ENCODE measurements around the gene TMCC1.
A peak's percentile ranks its signal among the peaks of the same experiment; 100 is the strongest.

TMCC1 gene

DNA sequence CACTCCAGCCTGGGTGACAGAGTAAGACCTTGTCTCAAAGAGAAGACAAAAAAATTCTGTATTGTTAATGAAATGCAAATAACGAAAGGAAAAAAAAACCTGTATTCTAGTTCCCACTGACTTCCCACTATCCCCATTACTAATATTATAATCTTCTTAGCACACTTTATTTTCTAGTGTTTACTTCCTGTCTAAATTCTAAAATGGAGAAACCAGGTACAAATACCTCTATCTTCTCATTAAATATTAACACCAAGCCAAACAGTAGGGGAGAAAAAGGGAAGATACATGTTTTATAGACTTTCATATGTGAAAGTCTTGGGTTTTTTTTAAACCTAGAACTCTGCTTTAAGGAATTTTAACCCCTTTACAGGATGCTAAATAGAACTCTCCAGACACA lies 231.7 kb downstream of the TMCC1 start:
- TF ChIP-seq, protein P1, sequence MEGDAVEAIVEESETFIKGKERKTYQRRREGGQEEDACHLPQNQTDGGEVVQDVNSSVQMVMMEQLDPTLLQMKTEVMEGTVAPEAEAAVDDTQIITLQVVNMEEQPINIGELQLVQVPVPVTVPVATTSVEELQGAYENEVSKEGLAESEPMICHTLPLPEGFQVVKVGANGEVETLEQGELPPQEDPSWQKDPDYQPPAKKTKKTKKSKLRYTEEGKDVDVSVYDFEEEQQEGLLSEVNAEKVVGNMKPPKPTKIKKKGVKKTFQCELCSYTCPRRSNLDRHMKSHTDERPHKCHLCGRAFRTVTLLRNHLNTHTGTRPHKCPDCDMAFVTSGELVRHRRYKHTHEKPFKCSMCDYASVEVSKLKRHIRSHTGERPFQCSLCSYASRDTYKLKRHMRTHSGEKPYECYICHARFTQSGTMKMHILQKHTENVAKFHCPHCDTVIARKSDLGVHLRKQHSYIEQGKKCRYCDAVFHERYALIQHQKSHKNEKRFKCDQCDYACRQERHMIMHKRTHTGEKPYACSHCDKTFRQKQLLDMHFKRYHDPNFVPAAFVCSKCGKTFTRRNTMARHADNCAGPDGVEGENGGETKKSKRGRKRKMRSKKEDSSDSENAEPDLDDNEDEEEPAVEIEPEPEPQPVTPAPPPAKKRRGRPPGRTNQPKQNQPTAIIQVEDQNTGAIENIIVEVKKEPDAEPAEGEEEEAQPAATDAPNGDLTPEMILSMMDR (conservative IDR thresholded peaks at IDR 0.05; ENCODE audit: low read length): no peak
- TF ChIP-seq EZH2phosphoT487 (IDR thresholded peaks at IDR 0.05; ENCODE audit: borderline replicate concordance): no peak
- H3K9ac ChIP-seq (ENCODE audit: low read depth, low read length, poor library complexity, severe bottlenecking): no peak overlapping the region
- no peak overlapping the region for H3K4me3 ChIP-seq (ENCODE audit: low read length, poor library complexity, severe bottlenecking)
- H3K9me3 ChIP-seq (ENCODE audit: insufficient read depth, low read depth, low read length): no peaks in the 10 kb centered on the region
- no peaks in the 10 kb centered on the region for H3K79me2 ChIP-seq (ENCODE audit: insufficient read depth, low read length)
- no peaks in the 10 kb centered on the region for H3K36me3 ChIP-seq (ENCODE audit: insufficient read depth, low read length)
- H3K4me1 ChIP-seq (ENCODE audit: insufficient read depth, low read length, poor library complexity, severe bottlenecking): peaks cover 19% of the 10 kb centered on the region
- H3F3A ChIP-seq (ENCODE audit: low read depth): no peaks in the 10 kb centered on the region
- H4K20me1 ChIP-seq (ENCODE audit: insufficient read depth, low read length, poor library complexity, severe bottlenecking): no peaks in the 10 kb centered on the region
- no peak overlapping the region for H2AFZ ChIP-seq (ENCODE audit: low read length)
- no peaks in the 10 kb centered on the region for H3K27me3 ChIP-seq (ENCODE audit: insufficient read depth, low read length, poor library complexity, severe bottlenecking)
- no peaks in the 10 kb centered on the region for H3K9me2 ChIP-seq (replicated peaks; ENCODE audit: low read depth, low read length)
- no peak overlapping the region for H3K4me2 ChIP-seq (ENCODE audit: low read depth, low read length, poor library complexity, severe bottlenecking)

- H3K4me3 ChIP-seq (ENCODE audit: low read length, poor library complexity, severe bottlenecking): peak overlapping the region; percentile 24
Measured at GRCh38 chr3:129658110-129658843, 235.2 kb downstream of the TMCC1 start.

GRCh38 chr3:129657261-129658046 lies 236.1 kb downstream of the TMCC1 start:
- Histone ChIP-seq H3F3A (ENCODE audit: low read depth) (no peaks in the 10 kb centered on the region), H3K9me3 (ENCODE audit: insufficient read depth, low read depth, low read length) (no peaks in the 10 kb centered on the region), H3K79me2 (ENCODE audit: insufficient read depth, low read length) (no peaks in the 10 kb centered on the region), H3K4me2 (ENCODE audit: low read depth, low read length, poor library complexity, severe bottlenecking) (peak overlapping the region; percentile 48), H3K4me1 (ENCODE audit: insufficient read depth, low read length, poor library complexity, severe bottlenecking) (peaks cover 25% of the 10 kb centered on the region), H3K36me3 (ENCODE audit: insufficient read depth, low read length) (peaks cover 10% of the 10 kb centered on the region; the same call in 1 of the 2 replicates), H3K4me3 (ENCODE audit: low read length, poor library complexity, severe bottlenecking) (peak overlapping the region; percentile 24), H3K9me2 (replicated peaks; ENCODE audit: low read depth, low read length) (no peaks in the 10 kb centered on the region), H2AFZ (ENCODE audit: low read length) (peak overlapping the region; percentile 37; the same call in 1 of the 2 replicates), H4K20me1 (ENCODE audit: insufficient read depth, low read length, poor library complexity, severe bottlenecking) (no peaks in the 10 kb centered on the region), H3K27me3 (ENCODE audit: insufficient read depth, low read length, poor library complexity, severe bottlenecking) (no peaks in the 10 kb centered on the region), H3K9ac (ENCODE audit: low read depth, low read length, poor library complexity, severe bottlenecking) (peak overlapping the region; percentile 8)
- TF ChIP-seq, protein P1 (conservative IDR thresholded peaks at IDR 0.05; ENCODE audit: low read length): no peak
- TF ChIP-seq EZH2phosphoT487 (IDR thresholded peaks at IDR 0.05; ENCODE audit: borderline replicate concordance): no peak

More at GRCh38 chr3:129658110-129658843, 235.2 kb downstream of the TMCC1 start:
- peak overlapping the region; percentile 48 for H3K4me2 ChIP-seq (ENCODE audit: low read depth, low read length, poor library complexity, severe bottlenecking)
- no peaks in the 10 kb centered on the region for H4K20me1 ChIP-seq (ENCODE audit: insufficient read depth, low read length, poor library complexity, severe bottlenecking)
- no peaks in the 10 kb centered on the region for H3F3A ChIP-seq (ENCODE audit: low read depth)
- H3K9me3 ChIP-seq (ENCODE audit: insufficient read depth, low read depth, low read length): no peaks in the 10 kb centered on the region
- H2AFZ ChIP-seq (ENCODE audit: low read length): peak overlapping the region; percentile 37; the same call in 1 of the 2 replicates
- no peak for TF ChIP-seq EZH2phosphoT487 (IDR thresholded peaks at IDR 0.05; ENCODE audit: borderline replicate concordance)
- TF ChIP-seq, protein P1 (conservative IDR thresholded peaks at IDR 0.05; ENCODE audit: low read length): no peak
- peaks cover 25% of the 10 kb centered on the region for H3K4me1 ChIP-seq (ENCODE audit: insufficient read depth, low read length, poor library complexity, severe bottlenecking)
- peak overlapping the region; percentile 8 for H3K9ac ChIP-seq (ENCODE audit: low read depth, low read length, poor library complexity, severe bottlenecking)
- no peaks in the 10 kb centered on the region for H3K9me2 ChIP-seq (replicated peaks; ENCODE audit: low read depth, low read length)
- no peaks in the 10 kb centered on the region for H3K79me2 ChIP-seq (ENCODE audit: insufficient read depth, low read length)
- H3K27me3 ChIP-seq (ENCODE audit: insufficient read depth, low read length, poor library complexity, severe bottlenecking): no peaks in the 10 kb centered on the region
- H3K36me3 ChIP-seq (ENCODE audit: insufficient read depth, low read length): peaks cover 10% of the 10 kb centered on the region; the same call in 1 of the 2 replicates
